Hepatocyte (in vitro differentiated cells): ENCODE results near the gene THSD4.

Experiments
- EZH2 ChIP-seq: fragments of 200-600 bp; sonication (generic); IDR thresholded peaks from 2 replicates; pipeline ENCODE4 v1.6.1; 2016; ENCODE audit warnings: antibody characterized with exemption, mild to moderate bottlenecking, borderline replicate concordance
- EZH2phosphoT487 ChIP-seq: fragments of 200-600 bp; sonication (generic); IDR thresholded peaks from one replicate; pipeline ENCODE4 v1.6.1; 2018; ENCODE audit warnings: antibody characterized with exemption, mild to moderate bottlenecking, low read depth, moderate library complexity; ENCODE audit not compliant: unreplicated experiment, severe bottlenecking
- TF ChIP-seq, protein P1 (sequence below): fragments of 200-600 bp; sonication (generic); IDR thresholded peaks from 2 replicates; pipeline ENCODE4 v1.5.1; 2016; ENCODE audit warnings: antibody characterized with exemption, mild to moderate bottlenecking; ENCODE audit not compliant: poor library complexity

- TF ChIP-seq EZH2 (no peak), EZH2phosphoT487 (no peak)
- TF ChIP-seq, protein P1, sequence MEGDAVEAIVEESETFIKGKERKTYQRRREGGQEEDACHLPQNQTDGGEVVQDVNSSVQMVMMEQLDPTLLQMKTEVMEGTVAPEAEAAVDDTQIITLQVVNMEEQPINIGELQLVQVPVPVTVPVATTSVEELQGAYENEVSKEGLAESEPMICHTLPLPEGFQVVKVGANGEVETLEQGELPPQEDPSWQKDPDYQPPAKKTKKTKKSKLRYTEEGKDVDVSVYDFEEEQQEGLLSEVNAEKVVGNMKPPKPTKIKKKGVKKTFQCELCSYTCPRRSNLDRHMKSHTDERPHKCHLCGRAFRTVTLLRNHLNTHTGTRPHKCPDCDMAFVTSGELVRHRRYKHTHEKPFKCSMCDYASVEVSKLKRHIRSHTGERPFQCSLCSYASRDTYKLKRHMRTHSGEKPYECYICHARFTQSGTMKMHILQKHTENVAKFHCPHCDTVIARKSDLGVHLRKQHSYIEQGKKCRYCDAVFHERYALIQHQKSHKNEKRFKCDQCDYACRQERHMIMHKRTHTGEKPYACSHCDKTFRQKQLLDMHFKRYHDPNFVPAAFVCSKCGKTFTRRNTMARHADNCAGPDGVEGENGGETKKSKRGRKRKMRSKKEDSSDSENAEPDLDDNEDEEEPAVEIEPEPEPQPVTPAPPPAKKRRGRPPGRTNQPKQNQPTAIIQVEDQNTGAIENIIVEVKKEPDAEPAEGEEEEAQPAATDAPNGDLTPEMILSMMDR: no peak
Observed at GRCh38 chr15:71716990-71717389, 601.7 kb downstream of the THSD4 start.
